GM19043 (cell line): Measurements from ENCODE around the gene SNHG17.
"Not testable (repeated sequence)": the region's sequence is repeated elsewhere in the genome, so short reads cannot be mapped to it uniquely, and the experiment has no call there.

ENCODE experiments used
- ATAC-seq: cut with Tn5 transposase; IDR thresholded peaks from one replicate; pipeline ENCODE4 v1.9.1; 2021; ENCODE audit warnings: low read depth; ENCODE audit not compliant: unreplicated experiment

The SNHG17 gene

GRCh38 chr20:38421915-38422314, 13.2 kb downstream of the SNHG17 start:
- ATAC-seq: no peak

- ATAC-seq: no peak
Measured at GRCh38 chr20:38420388-38421085, 14.6 kb downstream of the SNHG17 start.

- ATAC-seq: no peak
Measured at GRCh38 chr20:38418509-38419204, 16.5 kb downstream of the SNHG17 start.

- no peak for ATAC-seq
Measured at GRCh38 chr20:38414769-38415450, 20.2 kb downstream of the SNHG17 start.

DNA sequence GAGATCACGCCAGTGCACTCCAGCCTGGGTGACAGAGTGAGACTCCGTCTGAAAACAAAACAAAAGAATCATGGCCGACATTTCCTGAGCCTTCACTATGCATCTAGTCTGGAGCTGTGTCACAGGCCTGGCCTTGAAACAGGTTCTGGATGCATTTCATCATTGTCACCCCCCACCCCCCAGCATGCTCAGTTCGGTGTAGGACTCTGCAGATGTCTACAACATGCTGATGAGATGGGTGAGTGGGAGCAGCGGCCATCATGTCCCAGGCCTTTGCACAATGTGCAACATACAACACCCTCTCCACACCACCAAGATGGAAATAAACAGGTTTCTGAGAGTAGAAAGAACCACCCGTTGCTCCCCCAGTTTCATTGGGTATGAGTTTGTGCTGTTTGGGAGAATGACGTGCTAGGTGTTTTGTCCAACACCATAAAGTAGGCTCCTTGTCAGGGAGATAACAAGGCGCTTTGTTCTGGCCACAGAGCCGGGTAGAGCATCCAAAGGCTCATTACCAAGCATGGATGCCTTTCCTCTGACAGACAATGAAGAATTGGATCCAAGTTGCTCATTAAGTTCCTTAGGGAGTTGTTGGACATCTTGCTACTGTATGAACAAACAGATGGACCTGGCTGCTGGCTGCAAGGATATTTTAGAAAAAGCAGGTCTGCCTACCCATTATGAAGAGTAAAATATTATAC, 22.1 kb downstream of the SNHG17 start:
- no peak for ATAC-seq

- ATAC-seq: not testable (repeated sequence)
Measured at GRCh38 chr20:38407822-38408221, 27.3 kb downstream of the SNHG17 start.

- ATAC-seq: no peak
Measured at GRCh38 chr20:38407321-38407720, 27.8 kb downstream of the SNHG17 start.

DNA sequence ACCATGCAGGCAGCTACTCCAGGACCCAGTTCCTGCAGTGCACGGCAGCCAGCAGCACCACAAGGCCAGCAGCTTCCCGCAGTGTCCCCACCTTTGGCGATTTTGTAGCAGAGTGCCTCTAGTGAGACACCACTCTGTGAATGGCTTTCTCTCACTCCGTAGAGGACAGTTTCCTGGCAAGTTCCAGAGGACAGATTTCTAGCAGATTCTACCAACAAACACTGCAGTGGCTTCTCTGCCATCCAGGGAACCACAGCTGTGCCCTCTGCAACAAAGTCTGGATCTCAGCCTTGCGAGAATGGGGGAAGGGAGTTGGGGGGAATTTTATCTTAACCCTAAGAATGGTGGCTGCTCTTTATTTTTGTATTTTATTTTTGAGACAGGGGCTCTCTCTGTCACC, 28.7 kb downstream of the SNHG17 start:
- ATAC-seq: no peak

- ATAC-seq: no peak
Measured at GRCh38 chr20:38405132-38405531, 30.0 kb downstream of the SNHG17 start.

GRCh38 chr20:38404016-38404415, 31.1 kb downstream of the SNHG17 start:
- ATAC-seq: no peak

GRCh38 chr20:38402816-38403215, 32.3 kb downstream of the SNHG17 start:
- ATAC-seq: no peak

DNA sequence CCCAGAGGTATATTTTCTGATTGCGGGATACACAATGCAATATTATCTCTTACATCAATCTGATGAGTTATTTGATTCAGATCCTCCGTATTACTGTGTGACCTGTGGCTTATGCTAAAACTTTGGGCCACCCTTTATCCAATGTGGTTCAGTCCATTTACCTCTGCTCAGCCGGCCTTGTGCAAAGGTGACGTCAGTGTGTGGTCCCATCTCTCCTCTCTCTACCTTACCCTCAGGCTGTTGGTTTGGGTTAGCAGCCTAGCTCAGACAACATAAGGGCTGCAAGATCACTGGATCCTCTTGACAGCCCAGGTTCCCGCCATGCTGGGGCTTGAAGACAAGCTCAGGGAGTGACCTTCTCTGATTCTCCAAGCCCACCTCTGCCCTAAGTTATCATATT, 33.0 kb downstream of the SNHG17 start:
- ATAC-seq: no peak

GRCh38 chr20:38395751-38396395, 39.3 kb downstream of the SNHG17 start:
- not testable (repeated sequence) for ATAC-seq

- ATAC-seq: no peak
Measured at GRCh38 chr20:38395165-38395564, 40.0 kb downstream of the SNHG17 start.

- ATAC-seq: no peak
Measured at GRCh38 chr20:38393259-38393658, 41.9 kb downstream of the SNHG17 start.

DNA sequence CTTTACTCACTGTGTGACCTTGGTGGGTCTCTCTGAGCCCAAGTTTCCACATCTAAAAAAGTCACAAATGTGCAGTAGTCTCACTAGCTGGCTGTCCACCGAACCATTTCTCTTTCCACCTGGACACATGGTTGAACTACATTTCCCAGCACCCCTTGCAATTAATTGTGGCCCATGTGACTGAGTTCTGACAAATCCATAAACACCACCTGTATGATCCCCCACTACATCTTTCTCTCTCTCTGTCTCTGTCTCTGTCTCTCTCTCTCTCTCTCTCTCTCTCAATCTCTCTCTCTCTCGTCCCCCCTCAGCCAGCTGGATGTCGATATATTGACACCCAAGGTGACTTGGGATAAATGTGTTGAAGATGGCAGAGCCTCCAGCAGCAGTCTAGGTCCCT, 42.8 kb downstream of the SNHG17 start:
- ATAC-seq: no peak

DNA sequence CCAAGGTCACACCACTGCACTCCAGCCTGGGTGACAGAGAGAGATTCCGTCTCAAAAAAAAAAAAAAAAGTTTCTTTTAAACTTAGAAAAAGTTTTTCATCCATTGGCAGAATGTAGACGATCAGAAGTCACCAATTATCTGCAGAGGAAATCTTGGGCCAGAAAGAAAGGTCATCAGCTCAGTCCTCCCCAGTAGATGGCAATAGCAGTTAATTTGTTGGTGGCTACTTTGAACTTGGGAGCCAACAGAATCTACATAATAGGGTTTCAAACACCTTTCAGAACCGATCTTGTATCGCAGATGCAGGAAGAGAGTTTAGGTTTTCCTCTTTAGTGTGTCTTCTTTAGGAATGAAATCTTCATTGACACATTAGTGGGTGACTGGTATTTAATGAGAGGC, 47.2 kb downstream of the SNHG17 start:
- ATAC-seq: no peak

- no peak for ATAC-seq
Measured at GRCh38 chr20:38386851-38387250, 48.3 kb downstream of the SNHG17 start.

DNA sequence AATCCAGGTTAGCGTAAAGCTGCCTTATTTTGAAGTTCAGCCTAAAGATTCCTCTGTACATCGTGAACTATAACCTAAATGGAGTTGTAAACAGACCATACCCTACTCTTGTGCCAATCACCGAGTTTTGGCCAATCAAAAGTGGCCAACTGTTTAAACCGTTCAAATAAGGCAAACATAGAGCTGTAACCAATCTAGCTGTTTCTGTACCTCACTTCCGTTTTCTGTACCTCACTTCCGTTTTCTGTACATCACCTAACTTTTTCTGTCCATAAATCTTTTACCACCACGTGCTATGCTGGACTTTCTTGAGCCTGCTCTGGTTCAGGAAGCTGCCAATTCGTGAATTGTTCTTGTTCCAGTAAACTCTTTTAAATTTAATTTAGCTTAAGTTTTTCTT, 49.1 kb downstream of the SNHG17 start:
- ATAC-seq: no peak

- ATAC-seq: no peak
Measured at GRCh38 chr20:38383147-38383546, 52.0 kb downstream of the SNHG17 start.

DNA sequence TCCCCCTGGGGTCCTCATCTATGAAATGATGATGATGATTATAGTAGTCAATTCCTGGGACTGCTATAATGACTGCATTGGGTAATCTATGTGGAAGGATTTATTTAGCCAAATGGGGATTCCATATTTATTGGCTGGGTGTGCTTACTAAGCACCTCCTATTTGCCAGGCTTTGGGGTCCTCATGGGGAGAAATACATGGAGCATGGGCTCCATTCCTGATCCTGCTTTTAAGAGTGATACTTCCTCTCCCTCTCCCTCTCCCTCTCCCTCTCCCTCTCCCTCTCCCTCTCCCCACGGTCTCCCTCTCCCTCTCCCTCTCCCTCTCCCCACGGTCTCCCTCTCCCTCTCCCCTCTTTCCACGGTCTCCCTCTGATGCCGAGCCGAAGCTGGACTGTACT, 57.3 kb downstream of the SNHG17 start:
- ATAC-seq: not testable (repeated sequence)
